Tibial artery (tissue), 4 donors: ENCODE data around the gene RILP.
"Not testable (repeated sequence)": the region's sequence is repeated elsewhere in the genome, so short reads cannot be mapped to it uniquely, and the experiment has no call there.

Experiments
- DNase-seq, 2 donors: peaks; one replicate each; pipeline ENCODE4 v3.0.0-alpha.2; 2019
- H3K27ac ChIP-seq, 2 donors: fragments of 200-600 bp; sonication (generic) in 1 of 2; 1 replicate in 1 of 2; 2 replicates in 1 of 2; pipeline ENCODE4 v1.5.1; 2018 to 2019; ENCODE audit warnings: mild to moderate bottlenecking in 1 of 2
- H3K27me3 ChIP-seq, 2 donors: fragments of 200-600 bp; sonication (generic) in 1 of 2; one replicate each; pipeline versions ENCODE4 v1.5.1 to v1.6.0; 2016 to 2019
- H3K36me3 ChIP-seq, 3 donors: fragments of 200-600 bp; sonication (generic) in 2 of 3; one replicate each; pipeline ENCODE4 v1.5.1; 2016 to 2019; ENCODE audit warnings: mild to moderate bottlenecking in 2 of 3
- H3K4me1 ChIP-seq, 4 donors: fragments of 200-600 bp; sonication (generic) in 2 of 4; 1 replicate in 3 of 4; 2 replicates in 1 of 4; pipeline ENCODE4 v1.5.1; 2016 to 2019
- H3K4me3 ChIP-seq, 2 donors: fragments of 200-600 bp; sonication (generic) in 1 of 2; 1 replicate in 1 of 2; 2 replicates in 1 of 2; pipeline ENCODE4 v1.5.1; 2018 to 2019; ENCODE audit warnings: mild to moderate bottlenecking in 2 of 2
- H3K9me3 ChIP-seq, 3 donors: fragments of 200-600 bp; sonication (generic) in 1 of 3; one replicate each; pipeline ENCODE4 v1.5.1; 2016 to 2019
- intact Hi-C: fragments of 100-400 bp; cut with DNase I; formaldehyde crosslinking; loops from one replicate; pipeline ENCODE4 v1.15.0; 2023; ENCODE audit warnings: low total_unique reads
- TF ChIP-seq, protein P1 (sequence below), 2 experiments: fragments of 200-600 bp in 1 of 2; fragments of 450-650 bp in 1 of 2; IDR thresholded peaks; one replicate each; pipeline ENCODE4 v1.5.1; 2017 to 2019; ENCODE audit warnings: antibody characterized with exemption in 2 of 2, mild to moderate bottlenecking in 1 of 2, moderate library complexity in 1 of 2

RILP gene, protein sequence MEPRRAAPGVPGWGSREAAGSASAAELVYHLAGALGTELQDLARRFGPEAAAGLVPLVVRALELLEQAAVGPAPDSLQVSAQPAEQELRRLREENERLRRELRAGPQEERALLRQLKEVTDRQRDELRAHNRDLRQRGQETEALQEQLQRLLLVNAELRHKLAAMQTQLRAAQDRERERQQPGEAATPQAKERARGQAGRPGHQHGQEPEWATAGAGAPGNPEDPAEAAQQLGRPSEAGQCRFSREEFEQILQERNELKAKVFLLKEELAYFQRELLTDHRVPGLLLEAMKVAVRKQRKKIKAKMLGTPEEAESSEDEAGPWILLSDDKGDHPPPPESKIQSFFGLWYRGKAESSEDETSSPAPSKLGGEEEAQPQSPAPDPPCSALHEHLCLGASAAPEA

DNA sequence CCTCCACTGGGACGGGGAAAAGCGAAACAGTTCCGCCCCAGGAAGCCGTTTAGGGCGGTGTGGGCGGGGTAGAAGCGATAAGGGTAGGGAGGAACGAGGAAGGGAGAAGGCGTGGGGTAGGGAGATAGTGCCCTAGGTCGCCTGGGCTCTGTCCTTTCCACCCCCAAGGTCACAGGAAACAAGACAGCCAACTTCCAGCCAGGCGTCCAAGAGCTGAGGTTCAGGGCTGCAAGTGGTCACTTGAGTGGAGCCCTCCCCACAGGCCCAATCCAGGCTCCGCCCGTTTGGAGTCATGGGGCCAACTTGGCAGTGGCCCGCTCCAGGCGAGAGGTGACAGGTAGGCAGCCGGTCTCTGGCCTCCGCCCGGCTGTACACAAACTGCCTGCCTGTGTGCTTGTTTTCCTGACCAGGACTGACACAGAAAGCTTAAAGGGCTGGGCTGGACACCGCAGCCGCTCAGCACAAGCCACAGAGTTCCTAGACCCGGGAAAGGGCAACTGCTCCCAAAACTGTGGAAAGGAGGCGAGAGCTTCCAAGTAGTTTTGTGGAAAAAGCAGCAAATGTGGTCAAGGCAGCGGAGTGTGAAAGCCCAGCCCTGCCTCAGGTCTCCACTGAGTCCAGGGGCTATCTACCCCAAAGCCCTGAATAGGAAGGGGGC, at the start of gene RILP:
Gene RILP (minus strand): TSS at position 23 of the 658 bp plus-strand sequence. CDS start 62 bp downstream, outside the sequence.
- H3K9me3 ChIP-seq: no peaks in the 10 kb centered on the region
- peak within 1 kb of the TSS; percentile 95 to 96 for H3K27ac ChIP-seq
- TF ChIP-seq, protein P1, sequence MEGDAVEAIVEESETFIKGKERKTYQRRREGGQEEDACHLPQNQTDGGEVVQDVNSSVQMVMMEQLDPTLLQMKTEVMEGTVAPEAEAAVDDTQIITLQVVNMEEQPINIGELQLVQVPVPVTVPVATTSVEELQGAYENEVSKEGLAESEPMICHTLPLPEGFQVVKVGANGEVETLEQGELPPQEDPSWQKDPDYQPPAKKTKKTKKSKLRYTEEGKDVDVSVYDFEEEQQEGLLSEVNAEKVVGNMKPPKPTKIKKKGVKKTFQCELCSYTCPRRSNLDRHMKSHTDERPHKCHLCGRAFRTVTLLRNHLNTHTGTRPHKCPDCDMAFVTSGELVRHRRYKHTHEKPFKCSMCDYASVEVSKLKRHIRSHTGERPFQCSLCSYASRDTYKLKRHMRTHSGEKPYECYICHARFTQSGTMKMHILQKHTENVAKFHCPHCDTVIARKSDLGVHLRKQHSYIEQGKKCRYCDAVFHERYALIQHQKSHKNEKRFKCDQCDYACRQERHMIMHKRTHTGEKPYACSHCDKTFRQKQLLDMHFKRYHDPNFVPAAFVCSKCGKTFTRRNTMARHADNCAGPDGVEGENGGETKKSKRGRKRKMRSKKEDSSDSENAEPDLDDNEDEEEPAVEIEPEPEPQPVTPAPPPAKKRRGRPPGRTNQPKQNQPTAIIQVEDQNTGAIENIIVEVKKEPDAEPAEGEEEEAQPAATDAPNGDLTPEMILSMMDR (IDR thresholded peaks at IDR 0.05): no peak
- intact Hi-C loops: loop anchor here (5.0 to 10.0 kb wide), 4 partner anchors 55 to 385 kb away; partner anchors contain the start of gene DPH1
- H3K36me3 ChIP-seq: peaks cover 46 to 52% (median 46%) of the 10 kb centered on the region in 3 donors
- peak within 1 kb of the TSS; percentile 75 to 78 for H3K4me3 ChIP-seq
- no peaks in the 10 kb centered on the region for H3K27me3 ChIP-seq
- peak; percentile 74 to 92 for DNase-seq
- peaks cover 0 to 34% (median 26%) of the 10 kb centered on the region in 4 donors for H3K4me1 ChIP-seq

DNA sequence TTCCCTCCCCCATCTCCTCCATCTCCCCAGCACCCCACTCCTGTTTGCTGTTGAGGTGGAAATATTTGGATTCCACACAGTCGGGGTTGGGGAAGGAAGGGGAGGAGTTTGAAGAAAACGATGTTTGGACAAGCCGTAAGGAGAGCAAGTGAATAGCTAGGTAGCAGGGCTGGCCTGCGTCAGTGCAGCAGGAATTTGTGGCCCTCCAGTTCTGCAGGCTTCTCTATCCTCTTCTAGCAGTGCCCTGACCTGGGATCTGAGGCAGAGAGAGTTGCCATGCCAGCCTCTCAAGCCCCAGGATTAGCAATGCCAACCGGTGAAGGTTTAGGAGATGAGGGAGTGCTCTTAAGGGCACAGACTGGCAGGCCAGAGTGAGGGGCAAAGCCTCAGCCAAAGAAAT, 48.0 kb upstream of the RILP start:
- H3K27ac ChIP-seq: peak overlapping the region; percentile 8 to 51
- no peaks in the 10 kb centered on the region for H3K27me3 ChIP-seq
- no peak for DNase-seq
- TF ChIP-seq, protein P1 (IDR thresholded peaks at IDR 0.05): no peak
- peaks cover 0 to 4% (median 0%) of the 10 kb centered on the region in 4 donors for H3K4me1 ChIP-seq
- no peak overlapping the region for H3K4me3 ChIP-seq
- intact Hi-C loops: no loop called here
- no peaks in the 10 kb centered on the region for H3K36me3 ChIP-seq
- H3K9me3 ChIP-seq: no peaks in the 10 kb centered on the region

DNA sequence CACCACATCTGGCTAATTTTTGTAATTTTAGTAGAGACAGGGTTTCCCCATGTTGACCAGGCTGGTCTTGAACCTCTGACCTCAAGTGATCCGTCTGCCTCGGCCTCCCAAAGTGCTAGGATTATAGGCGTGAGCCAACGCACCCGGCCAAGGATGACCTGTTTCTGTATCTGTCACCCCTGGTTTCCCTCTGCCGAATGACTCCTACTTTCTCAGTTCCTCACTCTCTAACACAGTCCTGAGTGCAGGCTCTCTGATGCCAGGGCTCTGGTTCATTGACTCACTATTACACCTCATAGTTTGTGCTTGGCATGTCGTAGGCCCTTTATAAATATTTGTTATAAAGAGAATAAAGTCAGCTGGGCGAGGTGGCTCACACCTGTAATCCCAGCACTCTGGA, 45.7 kb upstream of the RILP start:
- Histone ChIP-seq H3K4me1 (peaks cover 0 to 4% (median 0%) of the 10 kb centered on the region in 4 donors), H3K9me3 (no peaks in the 10 kb centered on the region), H3K27ac (no peak overlapping the region), H3K36me3 (no peaks in the 10 kb centered on the region), H3K27me3 (no peaks in the 10 kb centered on the region), H3K4me3 (no peak overlapping the region)
- intact Hi-C loops: no loop called here
- no peak for DNase-seq
- TF ChIP-seq, protein P1 (IDR thresholded peaks at IDR 0.05): no peak

DNA sequence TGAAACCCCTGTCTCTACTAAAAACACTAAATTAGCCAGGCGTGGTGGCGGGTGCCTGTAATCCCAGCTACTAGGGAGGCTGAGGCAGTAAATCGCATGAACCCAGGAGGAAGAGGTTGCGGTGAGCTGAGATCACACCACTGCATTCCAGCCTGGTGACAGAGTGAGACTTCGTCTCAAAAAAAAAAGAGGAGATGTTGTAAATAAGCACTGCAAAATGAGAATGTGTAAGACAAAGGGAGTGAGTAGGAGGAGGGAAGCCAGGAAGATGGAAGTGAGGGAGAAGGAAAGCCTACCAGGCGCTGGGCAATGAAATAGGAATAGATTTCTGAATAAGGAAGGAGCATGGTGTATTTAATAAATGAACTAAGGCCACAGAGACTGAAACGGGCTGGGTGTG, 43.7 kb upstream of the RILP start:
- no peaks in the 10 kb centered on the region for H3K9me3 ChIP-seq
- no peak overlapping the region for H3K27ac ChIP-seq
- H3K4me3 ChIP-seq: no peak overlapping the region
- TF ChIP-seq, protein P1 (IDR thresholded peaks at IDR 0.05): no peak
- H3K27me3 ChIP-seq: no peaks in the 10 kb centered on the region
- H3K36me3 ChIP-seq: no peaks in the 10 kb centered on the region
- DNase-seq: no peak
- intact Hi-C loops: no loop called here
- H3K4me1 ChIP-seq: peaks cover 0 to 4% (median 0%) of the 10 kb centered on the region in 4 donors

DNA sequence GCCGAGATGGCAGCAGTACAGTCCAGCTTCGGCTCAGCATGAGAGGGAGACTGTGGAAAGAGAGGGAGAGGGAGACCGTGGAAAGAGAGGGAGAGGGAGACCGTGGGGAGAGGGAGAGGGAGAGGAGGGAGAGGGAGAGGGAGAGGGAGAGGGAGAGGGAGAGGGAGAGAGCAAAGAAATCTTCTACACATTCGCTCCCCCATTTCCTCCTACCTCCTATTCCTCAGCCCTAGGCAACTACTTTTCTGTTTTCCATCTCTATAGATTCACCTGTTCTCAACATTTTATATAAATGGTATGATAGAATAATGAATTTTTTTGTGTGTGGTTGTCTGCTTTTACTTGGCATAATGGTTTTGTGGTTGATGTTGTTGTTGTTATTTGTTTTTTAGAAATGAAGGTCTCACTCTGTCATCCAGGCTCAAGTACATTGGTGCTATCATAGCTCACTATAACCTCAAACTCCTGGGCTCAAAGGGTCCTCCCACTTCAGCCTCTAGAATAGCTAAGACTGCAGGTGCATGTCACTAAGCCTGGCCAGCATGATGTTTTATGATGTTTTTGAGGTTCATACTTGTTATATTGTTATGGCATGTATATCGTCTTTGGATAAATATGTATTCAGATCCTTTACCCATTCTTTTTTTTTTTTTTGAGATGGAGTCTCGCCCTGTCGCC, 41.0 kb upstream of the RILP start:
- DNase-seq: no peak
- Histone ChIP-seq H3K4me3 (no peak overlapping the region), H3K27ac (no peak overlapping the region), H3K9me3 (no peaks in the 10 kb centered on the region), H3K4me1 (no peaks in the 10 kb centered on the region), H3K36me3 (no peaks in the 10 kb centered on the region), H3K27me3 (no peaks in the 10 kb centered on the region)
- intact Hi-C loops: no loop called here
- TF ChIP-seq, protein P1 (IDR thresholded peaks at IDR 0.05): no peak

DNA sequence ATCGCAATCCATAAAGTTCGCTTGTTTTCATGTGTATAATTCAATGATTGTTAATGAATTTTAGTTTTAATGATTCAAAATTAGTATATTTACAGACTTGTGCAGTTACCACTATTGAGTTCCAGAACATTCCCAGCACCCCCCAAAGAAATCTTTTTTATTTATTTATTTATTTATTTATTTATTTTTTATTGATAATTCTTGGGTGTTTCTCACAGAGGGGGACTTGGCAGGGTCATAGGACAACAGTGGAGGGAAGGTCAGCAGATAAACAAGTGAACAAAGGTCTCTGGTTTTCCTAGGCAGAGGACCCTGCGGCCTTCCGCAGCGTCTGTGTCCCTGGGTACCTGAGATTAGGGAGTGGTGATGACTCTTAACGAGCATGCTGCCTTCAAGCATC, 38.7 kb upstream of the RILP start:
- intact Hi-C loops, H3K27me3 ChIP-seq, H3K27ac ChIP-seq, H3K4me3 ChIP-seq, H3K9me3 ChIP-seq, DNase-seq, H3K36me3 ChIP-seq: not testable (repeated sequence)
- H3K4me1 ChIP-seq: peaks cover 0 to 13% (median 7%) of the 10 kb centered on the region in 4 donors
